NCI-H69 (cell line): Measurements from ENCODE around the gene MCOLN2.

Experiments used
- DNase-seq: peaks from one replicate; lab custom pipeline; 2025; lab: John Stamatoyannopoulos, UW

Gene MCOLN2

DNA sequence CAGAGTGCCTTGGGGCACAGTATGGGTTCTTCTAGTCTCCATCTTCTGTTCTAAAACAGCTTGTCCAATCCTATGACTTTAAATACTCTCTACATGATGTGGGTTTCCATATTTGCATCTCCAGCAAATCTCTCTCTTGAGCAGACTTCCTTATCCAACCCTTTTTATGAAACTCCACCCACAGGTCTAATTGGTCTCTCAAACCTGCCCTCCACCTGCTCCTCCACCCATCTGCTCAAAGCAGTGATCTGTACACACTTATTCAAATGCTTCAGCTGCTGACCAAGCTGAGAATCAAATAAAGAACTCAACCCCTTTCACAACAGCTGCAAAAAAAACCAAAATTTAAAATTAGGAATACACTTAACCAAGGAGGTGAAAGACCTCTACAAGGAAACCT lies 11.5 kb downstream of the MCOLN2 start:
- no peak for DNase-seq

GRCh38 chr1:84982395-84982794 lies 14.5 kb downstream of the MCOLN2 start:
- DNase-seq: no peak

GRCh38 chr1:84975035-84975434 lies 21.9 kb downstream of the MCOLN2 start:
- no peak for DNase-seq

- no peak for DNase-seq
Measured at GRCh38 chr1:84973498-84974334, 23.2 kb downstream of the MCOLN2 start.

DNA sequence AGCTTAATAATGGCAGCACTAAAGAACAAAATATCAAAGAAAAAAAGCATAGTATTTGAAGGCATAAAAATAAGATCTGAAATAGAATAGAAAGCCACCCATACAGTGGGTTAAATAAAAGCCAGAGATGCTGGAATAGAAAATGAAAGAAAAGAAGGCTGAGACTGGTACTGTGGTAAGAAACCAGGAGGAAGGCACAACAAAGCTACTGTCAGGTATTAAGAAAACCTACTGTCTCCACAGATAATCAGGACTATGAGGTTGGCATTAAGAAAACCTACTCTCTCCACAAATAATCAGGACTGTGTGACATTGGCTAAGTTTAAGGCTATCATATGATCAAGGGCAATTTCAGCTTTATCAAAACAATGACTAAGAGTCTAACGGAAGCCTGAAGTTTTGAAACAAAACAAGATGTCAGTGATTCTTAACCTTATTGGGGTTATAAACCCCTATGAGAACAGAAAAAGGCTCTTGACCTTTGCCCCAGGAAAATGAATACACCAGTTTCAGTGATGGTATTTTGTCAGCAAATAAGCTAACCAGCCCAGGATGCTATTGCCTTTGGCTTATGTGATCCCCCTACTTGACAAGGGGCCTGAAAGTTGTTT lies 24.4 kb downstream of the MCOLN2 start:
- DNase-seq: no peak

DNA sequence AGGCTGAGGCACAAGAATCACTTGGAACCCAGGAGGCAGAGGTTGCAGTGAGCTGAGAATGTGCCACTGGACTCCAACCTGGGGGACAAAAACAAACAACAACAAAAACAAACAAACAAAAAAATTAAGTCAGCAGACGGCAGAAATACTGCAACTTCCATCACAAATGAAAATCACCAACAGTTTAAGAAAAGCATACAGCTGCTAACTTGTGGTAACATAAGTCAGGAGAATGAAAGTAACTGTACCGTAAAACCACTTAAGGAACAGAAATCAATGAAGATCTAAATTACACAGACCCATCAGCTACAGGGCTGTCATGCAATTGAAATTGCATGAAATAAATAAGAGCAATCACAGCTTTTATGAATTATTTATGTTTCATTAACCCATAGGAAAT lies 25.0 kb downstream of the MCOLN2 start:
- no peak for DNase-seq

DNA sequence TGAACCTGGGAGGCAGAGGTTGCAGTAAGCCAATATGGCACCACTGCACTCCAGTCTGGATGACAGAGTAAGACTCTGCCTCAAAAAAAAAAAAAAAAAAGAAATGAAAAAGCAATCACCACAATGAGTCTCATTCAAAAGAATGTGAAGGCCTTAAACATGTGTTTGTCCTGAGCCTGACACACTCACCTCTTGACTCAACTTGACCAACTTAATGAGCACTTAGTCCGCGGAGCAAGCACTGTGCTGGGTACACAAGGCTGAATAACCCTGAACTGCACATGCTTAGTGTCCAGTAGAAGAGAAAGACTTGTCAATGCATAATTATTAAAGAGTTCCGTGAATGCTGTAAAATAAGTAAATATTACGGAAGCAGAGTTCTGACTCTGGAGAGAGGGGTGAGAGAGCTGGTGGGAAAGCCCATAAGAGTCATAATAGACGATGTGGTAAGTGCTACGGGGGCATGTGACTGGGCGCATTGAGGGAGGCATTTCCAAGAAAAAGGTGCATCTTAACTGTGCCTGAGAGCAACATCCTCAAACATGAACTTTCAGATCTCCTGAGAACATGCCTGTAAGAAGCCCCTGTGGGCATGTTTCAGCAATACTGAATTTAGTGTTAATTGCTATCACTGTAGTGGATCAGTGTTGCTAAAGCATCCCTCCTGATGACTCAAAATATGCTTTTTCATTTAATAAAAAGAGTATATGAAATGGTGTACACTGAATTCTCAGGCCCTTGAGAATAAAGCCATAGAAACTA lies 27.2 kb downstream of the MCOLN2 start:
- no peak for DNase-seq

DNA sequence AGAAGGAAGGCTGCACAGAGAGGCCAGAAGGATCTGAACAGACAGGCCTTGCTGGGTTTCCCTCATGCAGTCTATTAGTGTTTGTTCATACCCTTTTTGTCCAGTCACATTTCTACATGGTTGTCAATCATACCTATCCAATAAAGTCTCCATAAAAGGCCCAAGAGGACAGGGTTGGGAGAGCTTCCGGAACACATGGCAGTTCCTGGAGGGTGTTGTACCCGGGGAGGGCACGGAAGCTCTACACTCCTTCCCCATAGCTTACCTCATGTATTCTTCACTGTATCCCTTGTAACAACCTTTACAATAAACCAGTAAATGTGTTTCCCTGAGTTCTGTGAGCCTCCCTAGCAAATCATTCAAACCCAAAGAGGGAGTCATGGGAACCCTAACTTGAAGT lies 28.0 kb downstream of the MCOLN2 start:
- DNase-seq: no peak

- DNase-seq: no peak
Measured at GRCh38 chr1:84968101-84968500, 28.8 kb downstream of the MCOLN2 start.

DNA sequence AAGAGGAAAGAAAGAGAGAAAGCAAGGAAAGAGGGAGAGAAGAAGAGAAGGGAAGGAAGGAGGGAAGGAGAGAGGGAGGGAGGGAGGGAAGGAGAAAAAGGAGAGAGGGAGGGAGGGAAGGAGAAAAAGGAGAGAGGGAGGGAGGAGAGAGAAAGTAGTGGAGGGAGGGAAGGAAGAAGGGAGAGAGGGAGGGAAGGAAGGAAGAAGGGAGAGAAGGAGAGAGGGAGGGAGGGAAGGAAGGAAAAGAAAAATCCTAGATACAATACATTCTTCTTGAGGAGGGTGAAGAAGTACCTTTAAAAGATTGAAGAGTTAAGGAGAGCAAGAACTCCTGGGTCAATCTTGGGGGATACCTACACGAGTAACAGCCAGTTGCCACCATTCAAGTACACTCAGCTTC lies 29.2 kb downstream of the MCOLN2 start:
- DNase-seq: no peak

- no peak for DNase-seq
Measured at GRCh38 chr1:84963021-84963420, 33.9 kb downstream of the MCOLN2 start.

- no peak for DNase-seq
Measured at GRCh38 chr1:84961316-84961715, 35.6 kb downstream of the MCOLN2 start.

DNA sequence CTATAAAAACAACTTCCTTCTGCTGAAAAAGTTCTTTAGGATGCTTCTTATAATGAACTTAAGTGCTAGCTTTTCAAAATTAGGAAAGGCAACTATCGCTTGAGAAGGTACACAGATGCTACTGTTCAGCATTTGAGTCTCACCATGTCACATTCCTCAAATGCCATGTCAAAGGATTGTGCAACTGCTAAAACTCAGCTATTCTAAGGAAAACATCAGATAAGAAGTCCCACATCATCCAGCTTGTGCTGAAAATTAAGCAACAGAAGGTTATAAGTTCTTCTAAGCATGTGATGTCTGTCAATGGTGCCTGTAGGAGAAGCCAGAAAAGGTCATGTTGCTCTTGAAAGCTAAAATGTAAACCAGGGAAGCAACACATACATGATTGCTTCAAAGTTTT lies 36.5 kb downstream of the MCOLN2 start:
- no peak for DNase-seq

DNA sequence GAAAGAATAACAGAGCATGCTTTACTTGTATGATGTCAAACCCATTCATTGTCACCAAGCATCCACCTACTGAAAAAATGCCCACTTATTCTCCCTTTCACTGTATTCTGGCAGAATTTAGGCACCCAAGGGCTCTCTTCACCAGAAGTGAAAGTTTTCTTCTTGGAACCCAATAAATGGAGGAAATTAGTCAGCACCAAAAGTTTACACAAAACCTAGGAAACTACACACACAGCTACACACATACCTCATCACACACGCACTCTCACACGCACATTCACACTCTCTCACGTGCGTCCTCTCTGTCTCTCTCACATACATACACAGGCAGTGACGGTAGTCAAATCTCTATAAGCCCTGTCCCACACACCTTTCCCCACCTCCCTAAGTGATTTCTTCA lies 37.6 kb downstream of the MCOLN2 start:
- DNase-seq: no peak

DNA sequence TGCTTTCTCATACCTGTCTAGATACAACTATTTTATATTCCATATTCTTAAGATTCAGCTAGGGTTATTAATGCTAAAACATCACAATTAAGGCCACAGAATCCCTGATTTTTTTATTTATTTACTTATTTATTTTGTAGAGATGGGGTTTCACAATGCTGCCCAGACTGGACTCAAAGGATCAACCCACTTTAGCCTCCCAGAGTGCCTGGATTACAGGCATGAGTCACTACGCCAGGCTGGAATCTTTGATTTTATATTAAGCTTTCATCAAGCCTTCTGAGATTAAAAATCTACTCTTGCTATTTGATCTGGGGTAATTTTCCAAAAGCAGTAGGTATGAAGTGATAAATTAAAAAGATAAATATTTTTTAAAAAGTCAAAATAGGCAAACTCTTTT lies 38.9 kb downstream of the MCOLN2 start:
- DNase-seq: no peak

GRCh38 chr1:84956655-84957054 lies 40.3 kb downstream of the MCOLN2 start:
- DNase-seq: no peak

- DNase-seq: no peak
Measured at GRCh38 chr1:84956097-84956496, 40.8 kb downstream of the MCOLN2 start.

GRCh38 chr1:84949664-84950063 lies 47.2 kb downstream of the MCOLN2 start:
- no peak for DNase-seq

DNA sequence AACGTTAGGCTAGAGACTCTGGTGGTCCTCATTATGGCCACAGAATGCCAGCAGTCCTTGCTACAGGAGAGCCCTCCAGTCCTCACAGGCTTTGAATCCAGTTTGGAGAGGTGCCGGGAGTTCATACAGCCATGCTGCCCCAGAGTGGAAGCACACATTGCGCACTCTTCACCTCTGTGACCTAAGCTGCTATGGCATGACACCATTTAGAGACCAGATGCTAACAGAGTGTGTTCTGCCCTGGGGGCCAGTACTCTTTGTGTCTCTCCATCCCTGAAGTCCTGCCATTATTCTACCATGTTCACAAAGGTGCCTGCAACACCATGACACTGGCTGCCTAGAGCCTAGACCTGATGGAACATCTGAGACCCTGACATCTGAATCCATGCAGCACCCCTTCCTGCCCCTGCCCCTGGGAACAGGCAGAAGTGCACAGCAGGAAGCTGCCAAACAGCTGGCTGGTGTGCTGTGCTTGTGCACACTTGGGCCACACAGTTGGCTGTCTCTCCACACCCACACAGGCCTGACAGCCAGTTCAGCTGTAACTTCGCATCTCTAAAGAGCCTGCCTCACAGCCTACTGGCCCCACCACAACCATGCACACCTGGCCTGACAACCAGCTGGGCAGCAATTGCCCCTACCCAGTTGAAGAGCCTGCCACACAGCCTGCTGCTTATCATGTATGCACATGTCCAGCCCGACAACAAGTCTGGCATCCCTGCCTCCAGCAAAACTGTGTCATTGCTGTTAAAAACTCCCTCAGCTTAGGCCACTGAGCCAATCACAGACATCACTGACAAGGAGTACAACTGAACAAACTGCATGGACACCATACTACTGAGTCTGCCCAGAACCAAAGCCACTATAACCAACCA lies 49.1 kb downstream of the MCOLN2 start:
- DNase-seq: no peak

- no peak for DNase-seq
Measured at GRCh38 chr1:84946631-84947030, 50.3 kb downstream of the MCOLN2 start.

- peak; percentile 75 for DNase-seq
Measured at GRCh38 chr1:84944767-84945486, 52.0 kb downstream of the MCOLN2 start.
